ENCODE data around the gene ELP4. TPM values are rescaled to one million over a fixed set of nuclear protein-coding genes. Genes with fewer than 3 reads are reported as not detected.
"Not testable (repeated sequence)": the region's sequence is repeated elsewhere in the genome, so short reads cannot be mapped to it uniquely, and the experiment has no call there.

ELP4 gene
- total and polyA plus RNA-seq, 3 experiments from 2014 or later: 18.4 to 23.2 (median 20.5) TPM

- H3K36me3 Mint-ChIP-seq: peaks cover 0 to 3% (median 0%) of the 10 kb centered on the region in 3 donors
- H3K27me3 Mint-ChIP-seq: no peaks in the 10 kb centered on the region
- CTCF ChIA-PET: no interaction called here
- POLR2A ChIA-PET: no interaction called here
- no peak overlapping the region for H3K4me3 Mint-ChIP-seq
- no peak overlapping the region for H3K27ac ChIP-seq (ENCODE audit: low read depth, low read length)
- no peaks in the 10 kb centered on the region for H3K27me3 ChIP-seq (ENCODE audit: insufficient read depth, low read length, poor library complexity, severe bottlenecking)
- DNase-seq: no peak
- H3K27ac Mint-ChIP-seq: no peak overlapping the region
- H3K4me3 ChIP-seq (ENCODE audit: low read length): no peak overlapping the region
- no peaks in the 10 kb centered on the region for H3K4me1 ChIP-seq (ENCODE audit: insufficient read depth, low read length)
- H3K36me3 ChIP-seq (ENCODE audit: insufficient read depth, low read length): no peaks in the 10 kb centered on the region
- no peaks in the 10 kb centered on the region for H3K9me3 ChIP-seq (ENCODE audit: low read length)
- peaks cover 9 to 35% (median 24%) of the 10 kb centered on the region in 3 donors for H3K4me1 Mint-ChIP-seq
- H3K9me3 Mint-ChIP-seq: no peaks in the 10 kb centered on the region
Observed at GRCh38 chr11:31484497-31484896, 25.1 kb upstream of the ELP4 start.

GRCh38 chr11:31487848-31488247 is 21.7 kb upstream of the ELP4 start:
- peaks cover 0 to 12% (median 5%) of the 10 kb centered on the region in 3 donors for H3K36me3 Mint-ChIP-seq
- H3K4me3 ChIP-seq (ENCODE audit: low read length): no peak overlapping the region
- ChIA-PET POLR2A (no interaction called here), CTCF (interaction anchor here (0.9 to 1.3 kb wide), 2 partner anchors 470 to 518 kb away, joined by 3 to 5 read pairs; no protein-coding TSS in a partner anchor)
- no peak overlapping the region for H3K4me3 Mint-ChIP-seq
- H3K27me3 Mint-ChIP-seq: no peaks in the 10 kb centered on the region
- H3K36me3 ChIP-seq (ENCODE audit: insufficient read depth, low read length): no peaks in the 10 kb centered on the region
- peaks cover 15 to 41% (median 39%) of the 10 kb centered on the region in 3 donors for H3K4me1 Mint-ChIP-seq
- no peak overlapping the region for H3K27ac ChIP-seq (ENCODE audit: low read depth, low read length)
- H3K9me3 ChIP-seq (ENCODE audit: low read length): no peaks in the 10 kb centered on the region
- H3K27ac Mint-ChIP-seq: no peak overlapping the region
- no peaks in the 10 kb centered on the region for H3K9me3 Mint-ChIP-seq
- peak in 1 of 5 donors; percentile 1 for DNase-seq
- no peaks in the 10 kb centered on the region for H3K27me3 ChIP-seq (ENCODE audit: insufficient read depth, low read length, poor library complexity, severe bottlenecking)
- no peaks in the 10 kb centered on the region for H3K4me1 ChIP-seq (ENCODE audit: insufficient read depth, low read length)

- Mint-ChIP-seq H3K4me1 (peaks cover 26 to 55% (median 41%) of the 10 kb centered on the region in 3 donors), H3K36me3 (peaks cover 15 to 32% (median 18%) of the 10 kb centered on the region in 3 donors), H3K27ac (peak overlapping the region in 1 of 8 donors; percentile 14), H3K27me3 (no peaks in the 10 kb centered on the region), H3K4me3 (no peak overlapping the region), H3K9me3 (no peaks in the 10 kb centered on the region)
- ChIA-PET CTCF (no interaction called here), POLR2A (no interaction called here)
- Histone ChIP-seq H3K9me3 (ENCODE audit: low read length) (no peaks in the 10 kb centered on the region), H3K27ac (ENCODE audit: low read depth, low read length) (no peak overlapping the region), H3K36me3 (ENCODE audit: insufficient read depth, low read length) (peaks cover 4% of the 10 kb centered on the region), H3K27me3 (ENCODE audit: insufficient read depth, low read length, poor library complexity, severe bottlenecking) (no peaks in the 10 kb centered on the region), H3K4me3 (ENCODE audit: low read length) (no peak overlapping the region), H3K4me1 (ENCODE audit: insufficient read depth, low read length) (no peaks in the 10 kb centered on the region)
- DNase-seq: no peak
Observed at GRCh38 chr11:31492320-31492913, 17.1 kb upstream of the ELP4 start.

GRCh38 chr11:31493235-31493634 is 16.3 kb upstream of the ELP4 start:
- peak overlapping the region in 1 of 7 donors; percentile 15 for H3K4me3 Mint-ChIP-seq
- H3K27me3 Mint-ChIP-seq: no peaks in the 10 kb centered on the region
- peaks cover 15 to 32% (median 18%) of the 10 kb centered on the region in 3 donors for H3K36me3 Mint-ChIP-seq
- Histone ChIP-seq H3K27ac (ENCODE audit: low read depth, low read length) (no peak overlapping the region), H3K27me3 (ENCODE audit: insufficient read depth, low read length, poor library complexity, severe bottlenecking) (no peaks in the 10 kb centered on the region), H3K4me1 (ENCODE audit: insufficient read depth, low read length) (no peaks in the 10 kb centered on the region), H3K9me3 (ENCODE audit: low read length) (no peaks in the 10 kb centered on the region), H3K36me3 (ENCODE audit: insufficient read depth, low read length) (peaks cover 4% of the 10 kb centered on the region), H3K4me3 (ENCODE audit: low read length) (no peak overlapping the region)
- H3K27ac Mint-ChIP-seq: peak overlapping the region in 1 of 8 donors; percentile 52
- H3K4me1 Mint-ChIP-seq: peaks cover 26 to 48% (median 34%) of the 10 kb centered on the region in 3 donors
- ChIA-PET CTCF (no interaction called here), POLR2A (no interaction called here)
- no peak for DNase-seq
- H3K9me3 Mint-ChIP-seq: no peaks in the 10 kb centered on the region

- H3K27ac Mint-ChIP-seq; DNase-seq; H3K27ac ChIP-seq (ENCODE audit: low read depth, low read length); H3K27me3 ChIP-seq (ENCODE audit: insufficient read depth, low read length, poor library complexity, severe bottlenecking); H3K9me3 Mint-ChIP-seq; POLR2A ChIA-PET; H3K36me3 ChIP-seq (ENCODE audit: insufficient read depth, low read length); H3K4me1 ChIP-seq (ENCODE audit: insufficient read depth, low read length); H3K4me3 Mint-ChIP-seq; H3K4me3 ChIP-seq (ENCODE audit: low read length); H3K9me3 ChIP-seq (ENCODE audit: low read length); H3K27me3 Mint-ChIP-seq; CTCF ChIA-PET: not testable (repeated sequence)
- H3K4me1 Mint-ChIP-seq: peaks cover 29 to 51% (median 38%) of the 10 kb centered on the region in 3 donors
- peaks cover 15 to 34% (median 18%) of the 10 kb centered on the region in 3 donors for H3K36me3 Mint-ChIP-seq
Observed at GRCh38 chr11:31493762-31494161, 15.8 kb upstream of the ELP4 start.

GRCh38 chr11:31499576-31500178 is 9.9 kb upstream of the ELP4 start:
- no peak for DNase-seq
- peaks cover 6 to 32% (median 10%) of the 10 kb centered on the region in 3 donors for H3K36me3 Mint-ChIP-seq
- Histone ChIP-seq H3K9me3 (ENCODE audit: low read length) (no peaks in the 10 kb centered on the region), H3K27ac (ENCODE audit: low read depth, low read length) (no peak overlapping the region), H3K27me3 (ENCODE audit: insufficient read depth, low read length, poor library complexity, severe bottlenecking) (no peaks in the 10 kb centered on the region), H3K4me3 (ENCODE audit: low read length) (no peak overlapping the region), H3K36me3 (ENCODE audit: insufficient read depth, low read length) (peaks cover 4% of the 10 kb centered on the region), H3K4me1 (ENCODE audit: insufficient read depth, low read length) (no peaks in the 10 kb centered on the region)
- CTCF ChIA-PET: no interaction called here
- H3K27me3 Mint-ChIP-seq: no peaks in the 10 kb centered on the region
- H3K4me3 Mint-ChIP-seq: no peak overlapping the region
- H3K27ac Mint-ChIP-seq: no peak overlapping the region
- no peaks in the 10 kb centered on the region for H3K9me3 Mint-ChIP-seq
- H3K4me1 Mint-ChIP-seq: peaks cover 22 to 54% (median 24%) of the 10 kb centered on the region in 3 donors
- POLR2A ChIA-PET: no interaction called here

- Mint-ChIP-seq H3K27me3 (no peaks in the 10 kb centered on the region), H3K27ac (no peak overlapping the region), H3K4me3 (no peak overlapping the region), H3K9me3 (no peaks in the 10 kb centered on the region), H3K36me3 (peaks cover 3 to 35% (median 3%) of the 10 kb centered on the region in 3 donors), H3K4me1 (peaks cover 23 to 58% (median 27%) of the 10 kb centered on the region in 3 donors)
- Histone ChIP-seq H3K36me3 (ENCODE audit: insufficient read depth, low read length) (peaks cover under 1% of the 10 kb centered on the region), H3K4me1 (ENCODE audit: insufficient read depth, low read length) (no peaks in the 10 kb centered on the region), H3K9me3 (ENCODE audit: low read length) (no peaks in the 10 kb centered on the region), H3K4me3 (ENCODE audit: low read length) (no peak overlapping the region), H3K27ac (ENCODE audit: low read depth, low read length) (no peak overlapping the region), H3K27me3 (ENCODE audit: insufficient read depth, low read length, poor library complexity, severe bottlenecking) (no peaks in the 10 kb centered on the region)
- POLR2A ChIA-PET: no interaction called here
- CTCF ChIA-PET: no interaction called here
- no peak for DNase-seq
Observed at GRCh38 chr11:31500560-31500959, 9.0 kb upstream of the ELP4 start.

- H3K4me3 Mint-ChIP-seq: peak overlapping the region; percentile 94 to 100 (median 99)
- DNase-seq: no peak
- no peaks in the 10 kb centered on the region for H3K9me3 Mint-ChIP-seq
- H3K4me1 Mint-ChIP-seq: peaks cover 49 to 69% (median 64%) of the 10 kb centered on the region in 3 donors
- peaks cover 0 to 1% of the 10 kb centered on the region in 2 donors for H3K27me3 Mint-ChIP-seq
- Histone ChIP-seq H3K4me1 (ENCODE audit: insufficient read depth, low read length) (peaks cover 35% of the 10 kb centered on the region), H3K36me3 (ENCODE audit: insufficient read depth, low read length) (no peaks in the 10 kb centered on the region), H3K4me3 (ENCODE audit: low read length) (peak overlapping the region; percentile 90), H3K27ac (ENCODE audit: low read depth, low read length) (peak overlapping the region; percentile 91), H3K27me3 (ENCODE audit: insufficient read depth, low read length, poor library complexity, severe bottlenecking) (no peaks in the 10 kb centered on the region), H3K9me3 (ENCODE audit: low read length) (no peaks in the 10 kb centered on the region)
- ChIA-PET CTCF (no interaction called here), POLR2A (no interaction called here)
- peaks cover 0 to 29% (median 3%) of the 10 kb centered on the region in 3 donors for H3K36me3 Mint-ChIP-seq
- peak overlapping the region; percentile 94 to 100 (median 99) for H3K27ac Mint-ChIP-seq
Observed at GRCh38 chr11:31509051-31509428, 527 bp upstream of the ELP4 start.

Measured in CD8-positive, alpha-beta memory T cell (primary cell).